Liver (tissue), 9 donors: ENCODE data around the gene FN3K. TPM values are rescaled to one million over a fixed set of nuclear protein-coding genes. Genes with fewer than 3 reads are reported as not detected.
A peak's percentile ranks its signal among the peaks of the same experiment; 100 is the strongest.

Experiments used
- DNase-seq: peaks from one replicate; pipeline ENCODE4 v3.0.0-alpha.2; 2017; ENCODE audit warnings: low spot score
- H3K27ac ChIP-seq, 2 donors: one replicate each; pipeline ENCODE4 v1.7.0; 2013; ENCODE audit warnings: inconsistent platforms in 2 of 2, low read length in 2 of 2, control low read depth in 1 of 2, low read depth in 1 of 2, mild to moderate bottlenecking in 1 of 2
- H3K27me3 ChIP-seq, 4 donors: one replicate each; pipeline versions ENCODE4 v1.6.1 to v1.7.0; 2013; ENCODE audit warnings: low read length in 3 of 4, inconsistent platforms in 1 of 4, mild to moderate bottlenecking in 1 of 4, moderate library complexity in 1 of 4; ENCODE audit not compliant: control insufficient read depth in 4 of 4, insufficient read depth in 4 of 4
- H3K36me3 ChIP-seq, 4 donors: one replicate each; pipeline versions ENCODE4 v1.6.1 to v1.7.0; 2013; ENCODE audit warnings: low read length in 3 of 4, mild to moderate bottlenecking in 3 of 4, low read depth in 1 of 4, moderate library complexity in 1 of 4; ENCODE audit not compliant: control insufficient read depth in 4 of 4, insufficient read depth in 3 of 4
- H3K4me1 ChIP-seq, 4 donors: one replicate each; pipeline versions ENCODE4 v1.6.1 to v1.7.0; 2013; ENCODE audit warnings: low read length in 3 of 4, mild to moderate bottlenecking in 3 of 4, moderate library complexity in 1 of 4; ENCODE audit not compliant: control insufficient read depth in 4 of 4, insufficient read depth in 4 of 4
- H3K4me3 ChIP-seq, 3 donors: one replicate each; pipeline versions ENCODE4 v1.6.1 to v1.7.0; 2013; ENCODE audit warnings: low read length in 3 of 3, control low read depth in 1 of 3, low read depth in 1 of 3, mild to moderate bottlenecking in 1 of 3
- H3K9ac ChIP-seq, 2 donors: one replicate each; pipeline ENCODE4 v1.7.0; 2013; ENCODE audit warnings: low read length in 2 of 2, mild to moderate bottlenecking in 2 of 2, moderate library complexity in 2 of 2, control low read depth in 1 of 2, low read depth in 1 of 2
- H3K9me3 ChIP-seq, 4 donors: one replicate each; pipeline versions ENCODE4 v1.6.1 to v1.7.0; 2013; ENCODE audit warnings: low read length in 3 of 4; ENCODE audit not compliant: control insufficient read depth in 4 of 4
- CTCF ChIP-seq: fragments of 150-350 bp; IDR thresholded peaks from 2 replicates; pipeline ENCODE4 v1.5.1; 2017; ENCODE audit warnings: improper control_type of control experiment, low read depth, low read length; ENCODE audit not compliant: missing input control
- GABPA ChIP-seq, 2 donors: IDR thresholded peaks in 1 of 2; conservative IDR thresholded peaks in 1 of 2; 2 replicates each; pipeline ENCODE4 v1.6.1; 2016; ENCODE audit warnings: antibody characterized with exemption in 2 of 2, mild to moderate bottlenecking in 1 of 2, moderate library complexity in 1 of 2
- JUND ChIP-seq, 2 donors: IDR thresholded peaks; 2 replicates each; pipeline ENCODE4 v1.6.1; 2016; ENCODE audit warnings: antibody characterized with exemption in 2 of 2
- MAX ChIP-seq: IDR thresholded peaks from 2 replicates; pipeline ENCODE4 v1.6.1; 2016; ENCODE audit warnings: antibody characterized with exemption
- NR2F2 ChIP-seq: IDR thresholded peaks from 2 replicates; pipeline ENCODE4 v1.6.1; 2016; ENCODE audit warnings: antibody characterized with exemption
- RAD21 ChIP-seq, 2 donors: IDR thresholded peaks; 2 replicates each; pipeline ENCODE4 v1.6.1; 2016; ENCODE audit warnings: antibody characterized with exemption in 2 of 2, mild to moderate bottlenecking in 2 of 2
- REST ChIP-seq: IDR thresholded peaks from 2 replicates; pipeline ENCODE4 v1.6.1; 2016; ENCODE audit warnings: antibody characterized with exemption, mild to moderate bottlenecking
- SP1 ChIP-seq: IDR thresholded peaks from 2 replicates; pipeline ENCODE4 v1.6.1; 2018; ENCODE audit warnings: antibody characterized with exemption, mild to moderate bottlenecking
- ZBTB33 ChIP-seq: IDR thresholded peaks from 2 replicates; pipeline ENCODE4 v1.6.1; 2016; ENCODE audit warnings: antibody characterized with exemption
- WGBS: extraction: QIAGEN DNeasy Blood & Tissue Kit; methylation state at CpG from one replicate; pipeline ENCODE4 v1.1.7; 2013; 5-methylcytosine and 5-hydroxymethylcytosine counted together
- polyA plus RNA-seq, 2 donors: library from polyadenylated mRNA; stranded (reverse) in 1 of 2; unstranded in 1 of 2; fragments of 200-250 nt in 1 of 2; fragments of >200 nt in 1 of 2; fragmentation: Nextera tagmentation in 1 of 2; extraction: Ambion mirVana in 1 of 2; gene quantifications; one replicate each; pipeline versions ENCODE4 v1.2.1 to v1.2.3, GENCODE V29; 2013 to 2015
- total RNA-seq, 2 donors: library from RNA; depleted of rRNA; stranded (reverse); fragments of >200 nt; gene quantifications; one replicate each; pipeline ENCODE4 v1.2.3, GENCODE V29; 2014
- donor health status: healthy.
- donor health status: healthy.
- donor health status: healthy.
- donor health status: healthy.
- donor health status: healthy.

FN3K gene
- total and polyA plus RNA-seq, 4 donors, result 18.4 to 28.7 (median 22.9) TPM

- Histone ChIP-seq H3K4me3 (peak within 1 kb of the TSS; percentile 75 to 90 (median 75)), H3K36me3 (no peaks in the 10 kb centered on the region), H3K9ac (no peak within 1 kb of the TSS), H3K9me3 (peaks cover 0 to 6% (median 2%) of the 10 kb centered on the region in 4 donors), H3K27ac (peak within 1 kb of the TSS in 1 of 2 donors; percentile 57), H3K27me3 (no peaks in the 10 kb centered on the region), H3K4me1 (peaks cover 10 to 22% (median 15%) of the 10 kb centered on the region in 4 donors)
- DNase-seq, result peak; percentile 96
- WGBS, result under 1% methylated on average over 112 of the region's 112 CpGs
- peak; percentile 77 for TF ChIP-seq SP1
- TF ChIP-seq RAD21 (IDR thresholded peaks at IDR 0.05), result no peak
Measured at GRCh38 chr17:82698065-82698973, 37.1 kb upstream of the FN3K start, which contains the start of gene RAB40B. Gene RAB40B (minus strand): TSS chr17:82698698. CDS start chr17:82698596, 102 bp downstream.

GRCh38 chr17:82698974-82699442 lies 36.4 kb upstream of the FN3K start:
- Histone ChIP-seq H3K36me3 (no peaks in the 10 kb centered on the region), H3K27ac (peak overlapping the region in 1 of 2 donors; percentile 57), H3K9ac (no peak overlapping the region), H3K9me3 (peaks cover 0 to 6% (median 2%) of the 10 kb centered on the region in 4 donors), H3K4me1 (peaks cover 10 to 25% (median 16%) of the 10 kb centered on the region in 4 donors), H3K27me3 (no peaks in the 10 kb centered on the region), H3K4me3 (peak overlapping the region; percentile 75 to 90 (median 75))
- no peak for DNase-seq
- WGBS, result 7% methylated on average over 45 of the region's 45 CpGs
- TF ChIP-seq REST (no peak), ZBTB33 (no peak), GABPA (IDR thresholded peaks at IDR 0.05 in 1 of 2, conservative IDR thresholded peaks at IDR 0.05 in 1 of 2) (no peak), NR2F2 (no peak), JUND (IDR thresholded peaks at IDR 0.05) (no peak), SP1 (no peak), MAX (no peak), CTCF (no peak)
